ENCODE results near the gene ASB14.
"Not testable (repeated sequence)": the region's sequence is repeated elsewhere in the genome, so short reads cannot be mapped to it uniquely, and the experiment has no call there.

The ASB14 gene

GRCh38 chr3:57292159-57292896 is at the start of gene ASB14:
ASB14 (minus strand) TSS chr3:57292685; CDS start chr3:57292033, 652 bp downstream.
- no peak for DNase-seq

GRCh38 chr3:57339071-57339642 is 46.7 kb upstream of the ASB14 start:
- DNase-seq, result not testable (repeated sequence)

- not testable (repeated sequence) for DNase-seq
These were observed 46.0 kb upstream of the ASB14 start for GRCh38 chr3:57338272-57339070.

- no peak for DNase-seq
These were observed 42.9 kb upstream of the ASB14 start for GRCh38 chr3:57335283-57335938.

GRCh38 chr3:57331078-57331610 is 38.7 kb upstream of the ASB14 start:
- no peak for DNase-seq

GRCh38 chr3:57326498-57326897 is 34.0 kb upstream of the ASB14 start:
- DNase-seq, result not testable (repeated sequence)

- DNase-seq, result no peak
These were observed 21.7 kb upstream of the ASB14 start for GRCh38 chr3:57314204-57314603.

- no peak for DNase-seq
These were observed 17.4 kb upstream of the ASB14 start for GRCh38 chr3:57309769-57310360.

GRCh38 chr3:57303520-57303919 is 11.0 kb upstream of the ASB14 start:
- not testable (repeated sequence) for DNase-seq

- no peak for DNase-seq
These were observed 5.6 kb upstream of the ASB14 start for GRCh38 chr3:57298041-57298440.

- DNase-seq, result no peak
These were observed 527 bp upstream of the ASB14 start for GRCh38 chr3:57292897-57293526.

GRCh38 chr3:57288403-57288802 is 4.1 kb downstream of the ASB14 start:
- no peak for DNase-seq

- DNase-seq, result no peak
These were observed 5.3 kb downstream of the ASB14 start for GRCh38 chr3:57287205-57287604.

GRCh38 chr3:57283334-57283733 is 9.2 kb downstream of the ASB14 start:
- DNase-seq, result no peak

GRCh38 chr3:57281715-57282114 is 10.8 kb downstream of the ASB14 start:
- DNase-seq, result no peak

GRCh38 chr3:57279685-57280084 is 12.8 kb downstream of the ASB14 start:
- DNase-seq, result no peak

GRCh38 chr3:57278237-57278636 is 14.2 kb downstream of the ASB14 start:
- no peak for DNase-seq

- no peak for DNase-seq
These were observed 17.1 kb downstream of the ASB14 start for GRCh38 chr3:57275393-57275792.

- DNase-seq, result no peak
These were observed 17.6 kb downstream of the ASB14 start for GRCh38 chr3:57274845-57275244.

- DNase-seq, result no peak
These were observed 24.1 kb downstream of the ASB14 start for GRCh38 chr3:57268416-57268815.

GRCh38 chr3:57261929-57262328 is 30.6 kb downstream of the ASB14 start:
- no peak for DNase-seq

- DNase-seq, result no peak
These were observed 31.4 kb downstream of the ASB14 start for GRCh38 chr3:57261119-57261518.

All from NCI-H2029 treated with DMSO at 0.1 percent for 48 hours (cell line).